Measurements from ENCODE around the gene UGT2A1. TPM values are rescaled to one million over a fixed set of nuclear protein-coding genes. Genes with fewer than 3 reads are reported as not detected.

The UGT2A1 gene
- total RNA-seq, 1 donor from 2014 or later, result not detected

GRCh38 chr4:69577245-69577644 is 75.8 kb downstream of the UGT2A1 start:
- Mint-ChIP-seq H3K9me3 (ENCODE audit: unreplicated experiment) (no peaks in the 10 kb centered on the region), H3K36me3 (ENCODE audit: unreplicated experiment) (no peaks in the 10 kb centered on the region), H3K27ac (ENCODE audit: unreplicated experiment) (no peak overlapping the region), H3K4me3 (ENCODE audit: unreplicated experiment) (no peak overlapping the region), H3K4me1 (ENCODE audit: low read depth, unreplicated experiment) (no peaks in the 10 kb centered on the region), H3K27me3 (ENCODE audit: unreplicated experiment) (no peaks in the 10 kb centered on the region)
- DNase-seq, result no peak
- TF ChIP-seq, protein P1, sequence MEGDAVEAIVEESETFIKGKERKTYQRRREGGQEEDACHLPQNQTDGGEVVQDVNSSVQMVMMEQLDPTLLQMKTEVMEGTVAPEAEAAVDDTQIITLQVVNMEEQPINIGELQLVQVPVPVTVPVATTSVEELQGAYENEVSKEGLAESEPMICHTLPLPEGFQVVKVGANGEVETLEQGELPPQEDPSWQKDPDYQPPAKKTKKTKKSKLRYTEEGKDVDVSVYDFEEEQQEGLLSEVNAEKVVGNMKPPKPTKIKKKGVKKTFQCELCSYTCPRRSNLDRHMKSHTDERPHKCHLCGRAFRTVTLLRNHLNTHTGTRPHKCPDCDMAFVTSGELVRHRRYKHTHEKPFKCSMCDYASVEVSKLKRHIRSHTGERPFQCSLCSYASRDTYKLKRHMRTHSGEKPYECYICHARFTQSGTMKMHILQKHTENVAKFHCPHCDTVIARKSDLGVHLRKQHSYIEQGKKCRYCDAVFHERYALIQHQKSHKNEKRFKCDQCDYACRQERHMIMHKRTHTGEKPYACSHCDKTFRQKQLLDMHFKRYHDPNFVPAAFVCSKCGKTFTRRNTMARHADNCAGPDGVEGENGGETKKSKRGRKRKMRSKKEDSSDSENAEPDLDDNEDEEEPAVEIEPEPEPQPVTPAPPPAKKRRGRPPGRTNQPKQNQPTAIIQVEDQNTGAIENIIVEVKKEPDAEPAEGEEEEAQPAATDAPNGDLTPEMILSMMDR (IDR thresholded peaks at IDR 0.05; ENCODE audit: partially characterized antibody, unreplicated experiment), result no peak

GRCh38 chr4:69576251-69576877 is 76.7 kb downstream of the UGT2A1 start:
- H3K27me3 Mint-ChIP-seq (ENCODE audit: unreplicated experiment), result no peaks in the 10 kb centered on the region
- TF ChIP-seq, protein P1 (IDR thresholded peaks at IDR 0.05; ENCODE audit: partially characterized antibody, unreplicated experiment), result no peak
- DNase-seq, result no peak
- H3K4me1 Mint-ChIP-seq (ENCODE audit: low read depth, unreplicated experiment), result no peaks in the 10 kb centered on the region
- no peak overlapping the region for H3K4me3 Mint-ChIP-seq (ENCODE audit: unreplicated experiment)
- H3K27ac Mint-ChIP-seq (ENCODE audit: unreplicated experiment), result no peak overlapping the region
- H3K36me3 Mint-ChIP-seq (ENCODE audit: unreplicated experiment), result no peaks in the 10 kb centered on the region
- H3K9me3 Mint-ChIP-seq (ENCODE audit: unreplicated experiment), result no peaks in the 10 kb centered on the region

DNA sequence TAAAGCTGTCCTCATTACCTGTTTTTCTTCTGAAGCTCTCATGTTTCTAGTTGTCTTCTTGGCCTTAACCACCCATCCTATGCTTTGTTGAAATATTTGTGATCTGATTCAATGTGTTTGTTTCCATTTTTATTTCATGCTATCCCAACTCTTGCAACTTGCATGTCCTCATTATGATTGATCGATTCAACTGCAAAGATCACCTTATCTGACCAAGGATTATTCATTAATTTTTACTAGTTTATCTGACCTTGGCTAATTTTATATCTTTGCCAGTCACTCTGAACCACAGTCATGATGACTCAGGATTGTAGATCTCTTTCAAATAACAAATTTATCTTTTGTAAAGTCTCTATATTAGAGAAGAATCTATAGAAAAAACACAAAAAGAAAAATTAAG is 84.3 kb downstream of the UGT2A1 start:
- TF ChIP-seq, protein P1 (IDR thresholded peaks at IDR 0.05; ENCODE audit: partially characterized antibody, unreplicated experiment), result no peak
- DNase-seq, result no peak
- H3K4me3 Mint-ChIP-seq (ENCODE audit: unreplicated experiment), result no peak overlapping the region
- no peaks in the 10 kb centered on the region for H3K9me3 Mint-ChIP-seq (ENCODE audit: unreplicated experiment)
- no peaks in the 10 kb centered on the region for H3K4me1 Mint-ChIP-seq (ENCODE audit: low read depth, unreplicated experiment)
- H3K36me3 Mint-ChIP-seq (ENCODE audit: unreplicated experiment), result no peaks in the 10 kb centered on the region
- H3K27ac Mint-ChIP-seq (ENCODE audit: unreplicated experiment), result no peak overlapping the region
- H3K27me3 Mint-ChIP-seq (ENCODE audit: unreplicated experiment), result no peaks in the 10 kb centered on the region

DNA sequence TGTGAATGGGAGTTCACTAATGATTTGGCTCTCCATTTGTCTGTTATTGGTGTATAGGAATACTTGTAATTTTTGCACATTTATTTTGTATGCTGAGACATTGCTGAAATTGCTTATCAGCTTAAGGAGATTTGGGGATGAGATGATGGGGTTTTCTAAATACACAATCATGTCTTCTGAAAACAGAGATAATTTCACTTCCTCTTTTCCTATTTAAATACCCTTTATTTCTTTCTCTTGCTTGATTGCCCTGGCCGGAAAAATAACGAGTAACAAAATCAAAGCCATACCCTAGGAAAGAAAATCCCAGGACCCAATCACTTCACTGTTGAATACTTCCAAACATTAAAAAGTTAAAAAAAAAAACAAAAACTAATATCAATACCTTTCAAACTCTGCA is 89.6 kb downstream of the UGT2A1 start:
- no peak overlapping the region for H3K4me3 Mint-ChIP-seq (ENCODE audit: unreplicated experiment)
- TF ChIP-seq, protein P1 (IDR thresholded peaks at IDR 0.05; ENCODE audit: partially characterized antibody, unreplicated experiment), result no peak
- no peak for DNase-seq
- no peaks in the 10 kb centered on the region for H3K27me3 Mint-ChIP-seq (ENCODE audit: unreplicated experiment)
- peaks cover 2% of the 10 kb centered on the region for H3K9me3 Mint-ChIP-seq (ENCODE audit: unreplicated experiment)
- no peak overlapping the region for H3K27ac Mint-ChIP-seq (ENCODE audit: unreplicated experiment)
- no peaks in the 10 kb centered on the region for H3K4me1 Mint-ChIP-seq (ENCODE audit: low read depth, unreplicated experiment)
- H3K36me3 Mint-ChIP-seq (ENCODE audit: unreplicated experiment), result no peaks in the 10 kb centered on the region

DNA sequence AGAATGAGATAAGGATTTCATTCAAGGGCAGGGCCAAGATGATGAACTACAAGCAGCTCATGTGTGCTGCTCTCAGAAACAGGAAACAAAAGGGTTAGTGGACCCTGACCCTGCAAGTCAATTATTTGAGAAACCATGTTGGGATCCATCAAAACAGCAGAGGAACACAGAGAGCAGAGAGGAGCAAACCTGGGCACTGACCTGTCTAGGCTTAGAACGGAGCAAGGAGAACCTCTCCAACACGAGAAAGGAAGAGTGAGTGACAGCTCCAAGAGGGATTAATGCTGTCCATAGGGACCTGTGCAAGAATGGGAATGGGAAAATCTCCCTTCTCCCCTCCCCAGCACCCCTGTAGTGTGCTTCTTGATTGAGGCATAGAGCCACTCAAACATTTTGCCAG is 103.4 kb downstream of the UGT2A1 start:
- Mint-ChIP-seq H3K9me3 (ENCODE audit: unreplicated experiment) (no peaks in the 10 kb centered on the region), H3K27me3 (ENCODE audit: unreplicated experiment) (no peaks in the 10 kb centered on the region), H3K36me3 (ENCODE audit: unreplicated experiment) (no peaks in the 10 kb centered on the region), H3K4me3 (ENCODE audit: unreplicated experiment) (no peak overlapping the region), H3K4me1 (ENCODE audit: low read depth, unreplicated experiment) (no peaks in the 10 kb centered on the region), H3K27ac (ENCODE audit: unreplicated experiment) (no peak overlapping the region)
- no peak for DNase-seq
- TF ChIP-seq, protein P1 (IDR thresholded peaks at IDR 0.05; ENCODE audit: partially characterized antibody, unreplicated experiment), result no peak

All from glutamatergic neuron (in vitro differentiated cells).